IgD-negative memory B cell (primary cell): ENCODE results near the gene ZSWIM8. TPM values are rescaled to one million over a fixed set of nuclear protein-coding genes. Genes with fewer than 3 reads are reported as not detected.

Source experiments
- H3K27ac Mint-ChIP-seq, 3 donors: one replicate each; pipeline ENCODE4 v1.8.0; 2020 to 2022; ENCODE audit warnings: mild to moderate bottlenecking in 3 of 3, mixed read lengths in 3 of 3, moderate library complexity in 1 of 3
- H3K27me3 Mint-ChIP-seq: one replicate; pipeline ENCODE4 v1.8.0; 2021; ENCODE audit warnings: mixed read lengths
- H3K36me3 Mint-ChIP-seq: one replicate; pipeline ENCODE4 v1.8.0; 2020; ENCODE audit warnings: mild to moderate bottlenecking, mixed read lengths
- H3K4me1 Mint-ChIP-seq, 3 donors: one replicate each; pipeline ENCODE4 v1.8.0; 2020 to 2022; ENCODE audit warnings: mixed read lengths in 3 of 3, mild to moderate bottlenecking in 1 of 3
- H3K4me3 Mint-ChIP-seq, 4 donors: one replicate each; pipeline ENCODE4 v1.8.0; 2020 to 2022; ENCODE audit warnings: mild to moderate bottlenecking in 4 of 4, mixed read lengths in 4 of 4, moderate library complexity in 3 of 4
- H3K9me3 Mint-ChIP-seq, 3 donors: one replicate each; pipeline ENCODE4 v1.8.0; 2020 to 2021; ENCODE audit warnings: mixed read lengths in 3 of 3, mild to moderate bottlenecking in 1 of 3
- polyA plus RNA-seq: library from polyadenylated mRNA; unstranded; fragments of 300-500 nt; fragmentation: Illumina TruSeq; gene quantifications from one replicate; pipeline ENCODE4 v1.2.3, GENCODE V29; 2021

ZSWIM8 gene
- polyA plus RNA-seq, 1 donor from 2014 or later: 15.2 TPM

DNA sequence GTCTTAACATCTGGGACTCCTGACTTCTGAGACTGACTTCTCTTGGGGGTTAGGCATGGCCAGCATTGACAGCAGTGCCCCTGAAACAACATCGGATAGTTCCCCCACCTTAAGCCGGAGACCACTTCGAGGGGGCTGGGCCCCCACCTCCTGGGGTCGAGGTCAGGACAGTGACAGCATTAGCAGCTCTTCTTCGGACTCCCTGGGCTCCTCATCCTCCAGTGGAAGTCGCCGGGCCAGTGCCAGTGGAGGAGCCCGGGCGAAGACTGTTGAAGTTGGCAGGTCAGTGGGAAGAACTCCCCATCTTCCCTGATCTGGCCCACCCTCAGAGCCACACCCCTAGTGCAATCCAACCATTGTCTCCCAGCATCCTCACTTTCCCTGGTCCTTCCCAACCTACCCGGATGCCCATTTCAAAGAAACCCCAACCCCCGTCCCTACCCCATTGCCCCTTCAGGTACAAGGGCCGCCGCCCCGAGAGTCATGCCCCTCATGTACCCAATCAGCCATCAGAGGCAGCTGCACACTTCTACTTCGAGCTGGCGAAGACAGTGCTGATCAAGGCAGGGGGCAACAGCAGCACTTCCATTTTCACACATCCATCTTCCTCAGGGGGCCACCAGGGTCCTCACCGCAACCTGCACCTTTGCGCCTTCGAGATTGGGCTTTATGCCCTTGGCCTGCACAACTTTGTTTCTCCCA is 12.1 kb downstream of the ZSWIM8 start:
- H3K27ac Mint-ChIP-seq: peak overlapping the region in 2 of 3 donors; percentile 27 to 78
- H3K4me1 Mint-ChIP-seq: peaks cover 0 to 4% (median 0%) of the 10 kb centered on the region in 3 donors
- no peak overlapping the region for H3K4me3 Mint-ChIP-seq
- no peaks in the 10 kb centered on the region for H3K9me3 Mint-ChIP-seq
- H3K27me3 Mint-ChIP-seq: no peaks in the 10 kb centered on the region
- H3K36me3 Mint-ChIP-seq: peaks cover 2% of the 10 kb centered on the region

DNA sequence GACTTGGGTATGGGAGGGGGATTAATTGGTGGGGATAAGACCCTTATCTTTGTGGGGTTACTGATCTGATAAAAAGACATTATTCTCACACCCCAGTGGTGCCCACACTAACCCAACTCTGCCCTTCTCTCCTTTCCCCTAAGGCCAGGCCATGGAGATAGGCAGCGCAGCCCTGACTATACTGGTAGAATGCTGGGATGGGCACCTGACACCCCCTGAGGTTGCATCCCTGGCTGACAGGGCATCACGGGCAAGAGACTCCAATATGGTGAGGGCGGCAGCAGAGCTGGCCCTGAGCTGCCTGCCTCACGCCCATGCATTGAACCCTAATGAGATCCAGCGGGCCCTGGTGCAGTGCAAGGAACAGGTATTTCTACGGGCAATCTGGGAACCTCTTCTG is 12.7 kb downstream of the ZSWIM8 start:
- Mint-ChIP-seq H3K27ac (peak overlapping the region in 2 of 3 donors; percentile 8 to 78), H3K36me3 (peaks cover 2% of the 10 kb centered on the region), H3K9me3 (no peaks in the 10 kb centered on the region), H3K4me3 (no peak overlapping the region), H3K4me1 (peaks cover 0 to 7% (median 0%) of the 10 kb centered on the region in 3 donors), H3K27me3 (no peaks in the 10 kb centered on the region)

GRCh38 chr10:73798927-73799560 is 13.6 kb downstream of the ZSWIM8 start:
- no peaks in the 10 kb centered on the region for H3K9me3 Mint-ChIP-seq
- no peaks in the 10 kb centered on the region for H3K27me3 Mint-ChIP-seq
- H3K4me3 Mint-ChIP-seq: no peak overlapping the region
- peaks cover 5 to 16% (median 7%) of the 10 kb centered on the region in 3 donors for H3K4me1 Mint-ChIP-seq
- H3K36me3 Mint-ChIP-seq: peaks cover 6% of the 10 kb centered on the region
- peak overlapping the region in 2 of 3 donors; percentile 48 to 89 for H3K27ac Mint-ChIP-seq

DNA sequence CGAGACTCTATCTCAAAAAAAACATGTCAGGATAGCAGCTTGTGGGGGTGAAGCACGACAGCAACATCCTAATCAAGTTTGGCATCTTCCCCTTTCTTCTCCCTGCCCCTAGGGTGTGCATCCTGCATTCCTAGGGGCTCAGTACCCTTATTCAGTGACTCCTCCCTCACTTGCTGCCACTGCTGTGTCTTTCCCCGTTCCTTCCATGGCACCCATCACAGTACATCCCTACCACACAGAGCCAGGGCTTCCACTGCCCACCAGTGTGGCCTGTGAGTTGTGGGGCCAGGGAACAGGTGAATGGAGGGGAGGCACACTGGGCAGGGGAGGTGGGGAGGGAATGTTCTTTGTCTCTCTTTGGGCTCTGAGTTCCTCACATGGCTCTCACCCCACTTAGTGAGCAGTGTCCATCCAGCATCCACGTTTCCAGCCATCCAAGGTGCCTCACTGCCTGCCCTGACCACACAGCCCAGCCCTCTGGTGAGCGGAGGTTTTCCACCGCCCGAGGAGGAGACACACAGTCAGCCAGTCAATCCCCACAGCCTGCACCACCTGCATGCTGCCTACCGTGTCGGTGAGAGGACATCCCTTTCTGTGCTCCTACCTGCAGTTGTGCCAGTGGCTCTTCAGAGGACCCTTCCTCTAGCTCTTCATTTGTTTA is 14.6 kb downstream of the ZSWIM8 start:
- H3K4me1 Mint-ChIP-seq: peaks cover 6 to 19% (median 8%) of the 10 kb centered on the region in 3 donors
- H3K36me3 Mint-ChIP-seq: peaks cover 6% of the 10 kb centered on the region
- H3K27ac Mint-ChIP-seq: peak overlapping the region in 2 of 3 donors; percentile 48 to 89
- H3K27me3 Mint-ChIP-seq: no peaks in the 10 kb centered on the region
- no peak overlapping the region for H3K4me3 Mint-ChIP-seq
- H3K9me3 Mint-ChIP-seq: no peaks in the 10 kb centered on the region

GRCh38 chr10:73800560-73801252 is 15.3 kb downstream of the ZSWIM8 start:
- Mint-ChIP-seq H3K9me3 (no peaks in the 10 kb centered on the region), H3K27me3 (no peaks in the 10 kb centered on the region), H3K4me1 (peaks cover 6 to 19% (median 8%) of the 10 kb centered on the region in 3 donors), H3K36me3 (peaks cover 6% of the 10 kb centered on the region), H3K4me3 (no peak overlapping the region), H3K27ac (peak overlapping the region in 1 of 3 donors; percentile 89)

GRCh38 chr10:73801253-73801590 is 15.8 kb downstream of the ZSWIM8 start:
- Mint-ChIP-seq H3K4me1 (peaks cover 8 to 18% (median 9%) of the 10 kb centered on the region in 3 donors), H3K4me3 (no peak overlapping the region), H3K27me3 (no peaks in the 10 kb centered on the region), H3K36me3 (peaks cover 8% of the 10 kb centered on the region), H3K9me3 (no peaks in the 10 kb centered on the region), H3K27ac (no peak overlapping the region)

GRCh38 chr10:73802276-73802991 is 17.0 kb downstream of the ZSWIM8 start:
- H3K4me1 Mint-ChIP-seq: peaks cover 14 to 20% (median 16%) of the 10 kb centered on the region in 3 donors
- no peaks in the 10 kb centered on the region for H3K9me3 Mint-ChIP-seq
- H3K27ac Mint-ChIP-seq: peak overlapping the region in 2 of 3 donors; percentile 74 to 80
- H3K27me3 Mint-ChIP-seq: no peaks in the 10 kb centered on the region
- H3K36me3 Mint-ChIP-seq: peaks cover 8% of the 10 kb centered on the region
- H3K4me3 Mint-ChIP-seq: peak overlapping the region in 1 of 4 donors; percentile 61

GRCh38 chr10:73803680-73804286 is 18.4 kb downstream of the ZSWIM8 start:
- Mint-ChIP-seq H3K27me3 (no peaks in the 10 kb centered on the region), H3K9me3 (no peaks in the 10 kb centered on the region), H3K4me1 (peaks cover 14 to 26% (median 20%) of the 10 kb centered on the region in 3 donors), H3K4me3 (peak overlapping the region in 2 of 4 donors; percentile 31 to 79), H3K36me3 (peaks cover 8% of the 10 kb centered on the region), H3K27ac (peak overlapping the region; percentile 63 to 91 (median 75))

- Mint-ChIP-seq H3K27ac (peak overlapping the region in 2 of 3 donors; percentile 66 to 92), H3K4me3 (peak overlapping the region in 2 of 4 donors; percentile 6 to 48), H3K9me3 (no peaks in the 10 kb centered on the region), H3K4me1 (peaks cover 24 to 35% (median 33%) of the 10 kb centered on the region in 3 donors), H3K36me3 (peaks cover 8% of the 10 kb centered on the region), H3K27me3 (no peaks in the 10 kb centered on the region)
These were observed 21.0 kb downstream of the ZSWIM8 start for GRCh38 chr10:73806176-73806950.

GRCh38 chr10:73807471-73807870 is 22.1 kb downstream of the ZSWIM8 start:
- peak overlapping the region in 1 of 3 donors; percentile 66 for H3K27ac Mint-ChIP-seq
- no peaks in the 10 kb centered on the region for H3K9me3 Mint-ChIP-seq
- H3K4me1 Mint-ChIP-seq: peaks cover 24 to 35% (median 33%) of the 10 kb centered on the region in 3 donors
- no peaks in the 10 kb centered on the region for H3K27me3 Mint-ChIP-seq
- peak overlapping the region in 1 of 4 donors; percentile 21 for H3K4me3 Mint-ChIP-seq
- peaks cover 6% of the 10 kb centered on the region for H3K36me3 Mint-ChIP-seq

GRCh38 chr10:73808021-73808815 is 22.8 kb downstream of the ZSWIM8 start:
- Mint-ChIP-seq H3K27me3 (no peaks in the 10 kb centered on the region), H3K9me3 (no peaks in the 10 kb centered on the region), H3K4me1 (peaks cover 24 to 35% (median 29%) of the 10 kb centered on the region in 3 donors), H3K4me3 (peak overlapping the region in 2 of 4 donors; percentile 23 to 76), H3K36me3 (peaks cover 6% of the 10 kb centered on the region), H3K27ac (peak overlapping the region in 1 of 3 donors; percentile 81)

DNA sequence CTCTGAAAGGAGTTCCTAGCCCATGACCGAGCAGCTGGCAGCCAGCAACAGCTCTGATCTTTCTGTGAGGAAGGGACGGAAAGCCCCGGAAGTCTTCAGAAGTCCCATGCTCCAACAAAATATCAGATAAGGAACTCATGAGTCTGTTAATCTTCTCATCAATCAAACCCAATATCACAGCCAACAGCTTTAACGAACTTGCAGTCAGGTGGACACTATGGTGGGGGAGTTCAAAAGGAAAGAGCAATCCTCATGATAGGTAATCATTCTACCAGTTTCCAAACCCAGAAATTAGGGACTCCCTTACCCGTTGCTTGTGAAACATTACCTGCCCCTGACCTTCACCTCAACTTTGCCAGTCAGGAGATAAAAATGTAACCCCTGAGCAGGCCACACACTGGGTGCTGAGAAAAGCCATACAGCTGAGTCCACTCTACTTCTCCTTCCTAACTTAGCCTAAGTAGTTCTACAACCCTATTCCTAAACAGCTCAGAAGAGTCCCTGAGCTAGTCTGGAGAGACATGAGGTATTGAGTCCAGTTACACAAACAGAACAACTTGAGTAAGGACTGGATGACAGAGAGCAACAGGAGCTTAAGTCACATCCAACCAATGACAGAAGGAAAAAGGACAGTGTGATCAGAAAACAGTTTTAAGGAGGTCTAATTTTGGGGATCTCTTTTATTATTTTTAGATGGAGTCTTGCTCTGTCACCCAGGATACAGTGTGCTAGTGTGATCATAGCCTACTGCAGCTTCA is 23.8 kb downstream of the ZSWIM8 start:
- Mint-ChIP-seq H3K27me3 (no peaks in the 10 kb centered on the region), H3K4me3 (peak overlapping the region; percentile 70 to 82 (median 73)), H3K4me1 (peaks cover 18 to 27% (median 18%) of the 10 kb centered on the region in 3 donors), H3K9me3 (no peaks in the 10 kb centered on the region), H3K36me3 (peaks cover 2% of the 10 kb centered on the region), H3K27ac (peak overlapping the region; percentile 63 to 81 (median 78))
